LNCAP (cell line): Measurements from ENCODE around the gene EFCAB8.

ENCODE experiments used
- CTCF ChIP-seq: fragments of 450-650 bp; IDR thresholded peaks from 2 replicates; pipeline ENCODE4 v1.5.1; 2017; ENCODE audit warnings: mild to moderate bottlenecking

EFCAB8 gene

GRCh38 chr20:32975698-32976674, 117.3 kb downstream of the EFCAB8 start:
- no peak for TF ChIP-seq CTCF

DNA sequence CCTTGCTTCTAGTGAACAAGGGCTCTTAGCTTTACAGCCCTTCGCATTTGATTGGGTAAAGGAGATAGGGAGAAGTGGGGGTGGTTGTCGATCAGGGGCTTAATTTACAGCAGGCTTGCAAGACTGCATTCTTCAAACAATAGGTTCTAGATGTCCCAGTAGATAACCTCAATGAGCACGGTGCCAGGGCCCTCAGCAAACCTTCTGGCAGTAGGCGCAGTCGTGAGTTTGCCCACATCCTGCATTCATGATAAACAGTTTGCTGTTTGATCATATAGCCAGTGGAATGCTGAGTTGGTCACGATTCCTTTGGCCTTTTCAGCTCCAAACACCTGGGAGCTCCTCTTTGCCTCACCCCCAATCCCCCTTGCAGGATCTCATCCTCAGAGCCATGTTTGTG, 118.0 kb downstream of the EFCAB8 start:
- TF ChIP-seq CTCF = no peak

DNA sequence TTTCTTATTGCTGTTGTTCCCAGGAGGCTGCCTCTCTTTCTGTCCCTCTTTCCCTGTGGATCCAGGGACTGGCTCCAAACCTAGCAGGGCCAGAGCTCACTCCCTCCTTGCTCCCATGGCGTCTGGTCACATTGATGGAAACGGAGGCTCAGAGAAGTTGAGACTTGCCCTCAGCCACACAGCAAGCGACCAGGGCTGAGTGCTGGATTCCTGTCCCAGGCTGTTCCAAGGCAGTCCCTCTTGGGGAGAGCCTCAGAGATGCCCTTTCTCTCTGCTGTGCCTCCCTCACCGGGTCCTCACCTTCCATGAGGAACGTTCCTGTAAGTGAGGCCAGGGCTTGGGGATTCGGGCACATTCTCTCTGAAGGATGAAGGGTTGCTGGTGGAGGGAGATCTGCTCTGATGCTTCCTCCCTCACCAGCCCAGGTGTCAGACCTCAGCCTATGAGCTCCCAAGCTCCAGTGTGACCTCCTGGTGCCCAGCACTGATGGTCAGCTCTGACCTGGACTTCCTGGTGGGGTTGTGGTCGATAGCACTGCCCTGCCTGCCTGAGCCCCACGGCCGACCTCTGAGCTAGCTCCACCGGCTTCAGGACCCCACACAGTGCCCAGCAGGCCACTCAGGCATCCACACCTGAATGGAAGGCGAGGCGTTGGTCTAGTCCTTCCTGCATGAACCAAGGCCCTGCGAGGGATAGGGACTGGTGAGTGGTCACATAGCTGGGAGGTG, 118.7 kb downstream of the EFCAB8 start:
- no peak for TF ChIP-seq CTCF

DNA sequence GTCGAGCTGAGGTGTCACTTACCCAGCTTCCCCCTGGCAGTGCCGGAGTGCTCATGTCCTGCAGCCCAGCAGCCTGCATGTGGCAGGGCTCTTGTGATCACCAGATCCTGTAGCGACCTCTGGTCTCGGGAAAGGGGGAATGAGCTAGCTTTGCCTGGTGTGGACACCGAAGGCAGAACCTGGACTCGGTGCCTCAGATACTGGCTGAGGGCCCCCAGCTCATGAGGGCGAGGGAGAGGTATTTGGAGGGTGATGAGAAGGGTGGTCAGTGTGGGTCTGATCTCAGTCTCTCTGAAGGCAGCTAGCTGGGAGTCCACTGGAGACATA, 119.2 kb downstream of the EFCAB8 start:
- no peak for TF ChIP-seq CTCF

GRCh38 chr20:32979201-32979998, 120.7 kb downstream of the EFCAB8 start:
- TF ChIP-seq CTCF = no peak

DNA sequence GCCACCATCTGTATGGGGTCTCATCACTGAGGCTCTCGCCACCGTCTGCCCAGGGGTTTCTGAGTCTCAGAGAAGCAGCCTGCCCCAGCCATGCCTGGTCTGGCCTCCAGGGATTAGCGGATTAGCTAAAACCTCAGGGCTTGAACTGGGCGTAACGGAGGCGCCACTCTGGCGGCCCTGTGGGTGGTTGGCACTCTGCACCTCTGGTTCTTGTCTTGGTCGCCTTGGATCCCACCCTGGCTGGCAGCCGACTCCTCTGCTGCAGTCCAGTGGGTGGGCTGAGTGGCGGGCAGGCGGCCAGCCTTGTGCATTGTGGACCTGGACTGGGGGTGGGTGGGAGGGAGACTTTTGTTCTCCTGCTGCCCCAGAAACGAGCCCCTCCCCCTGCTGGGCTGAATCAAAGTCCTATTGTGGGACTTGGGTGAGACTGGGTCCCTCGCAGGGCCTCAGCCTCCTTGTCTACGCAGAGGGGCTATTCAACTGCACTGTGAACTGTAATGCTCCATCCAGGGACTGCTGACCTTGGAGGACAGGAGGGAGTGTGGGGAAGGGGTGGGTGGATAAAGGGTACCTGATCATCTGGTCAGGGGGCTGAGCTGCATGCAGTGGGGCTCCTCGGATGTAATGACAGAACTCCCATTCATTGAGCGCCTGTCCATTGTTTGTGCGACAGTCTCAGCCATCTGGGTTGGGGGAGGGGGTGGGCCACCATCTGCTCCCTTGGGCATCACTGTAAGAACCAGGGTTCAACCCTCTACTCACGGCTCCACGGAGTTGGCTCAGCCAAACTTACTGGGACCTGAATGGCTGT, 121.6 kb downstream of the EFCAB8 start:
- TF ChIP-seq CTCF = no peak

DNA sequence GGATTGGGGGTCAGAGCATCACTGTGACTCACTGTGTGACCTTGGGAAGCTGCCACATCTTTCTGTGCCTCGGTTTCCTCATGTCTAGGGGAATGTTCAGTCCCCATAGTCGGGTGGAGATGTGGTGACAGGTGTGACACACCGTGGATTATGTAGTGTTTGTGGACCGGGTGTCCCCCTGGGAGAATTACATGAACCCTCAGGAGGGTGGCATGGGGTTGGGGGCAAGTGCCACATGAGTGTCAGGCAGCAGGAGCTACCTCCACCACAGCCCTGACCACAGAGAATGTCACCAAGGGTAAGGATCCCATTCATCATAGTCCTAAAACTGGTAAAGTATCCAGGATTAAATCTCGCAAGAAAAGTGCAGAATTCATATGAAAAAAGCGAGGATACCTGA, 122.3 kb downstream of the EFCAB8 start:
- TF ChIP-seq CTCF = no peak
